HG03460 (cell line): ENCODE data around the gene SH3TC2.

ENCODE experiments used
- ATAC-seq: cut with Tn5 transposase; IDR thresholded peaks from one replicate; pipeline ENCODE4 v1.9.1; 2021; ENCODE audit not compliant: unreplicated experiment

SH3TC2 gene

DNA sequence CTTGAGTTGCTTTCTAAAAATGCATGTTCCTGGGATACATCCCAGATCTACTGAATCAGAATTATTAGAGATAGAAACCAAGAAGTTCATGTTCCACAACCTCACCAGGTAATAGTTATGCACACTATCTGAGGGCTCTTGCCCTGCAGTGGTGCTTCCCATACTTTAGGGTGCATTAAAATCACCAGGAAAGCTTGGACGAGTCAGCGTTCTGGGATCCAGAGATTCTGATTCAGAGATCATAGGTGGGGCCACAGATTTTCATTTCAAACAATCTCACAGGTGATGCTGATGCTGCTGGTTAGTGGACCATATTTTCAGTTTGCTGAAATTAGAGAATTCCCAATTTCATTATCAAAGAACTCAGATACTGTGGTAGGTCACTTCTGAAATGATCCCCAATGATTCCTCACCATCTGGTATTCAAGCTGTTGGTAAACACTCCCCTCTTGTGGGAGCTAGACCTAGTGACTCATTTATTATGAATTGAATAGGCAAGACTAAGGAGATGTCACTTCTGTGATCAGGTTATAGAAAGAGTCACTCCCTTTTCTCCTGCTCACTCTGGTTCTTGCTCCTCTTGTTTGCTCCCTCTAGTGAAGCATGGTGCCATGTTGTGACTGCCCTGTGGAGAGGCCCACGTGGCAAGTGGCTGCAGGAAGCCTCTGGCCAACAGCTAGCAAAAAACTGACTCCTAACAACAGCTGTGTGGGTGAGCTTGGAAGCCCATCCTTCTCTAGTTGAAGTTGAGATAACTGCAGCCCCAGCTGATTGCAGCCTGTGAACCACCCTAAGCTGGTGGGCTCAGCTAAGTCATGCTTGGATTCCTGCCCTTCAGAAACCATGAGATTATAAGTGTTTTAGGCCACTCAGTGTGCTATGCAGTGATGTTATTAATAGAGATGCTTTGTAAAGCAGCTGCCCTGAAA, 59.8 kb downstream of the SH3TC2 start:
- no peak for ATAC-seq

- no peak for ATAC-seq
These were observed 60.8 kb downstream of the SH3TC2 start for GRCh38 chr5:149002053-149002452.

- no peak for ATAC-seq
These were observed 61.7 kb downstream of the SH3TC2 start for GRCh38 chr5:149001162-149001561.

GRCh38 chr5:148999741-149000140, 63.1 kb downstream of the SH3TC2 start:
- no peak for ATAC-seq

GRCh38 chr5:148998174-148998797, 64.6 kb downstream of the SH3TC2 start:
- peak; percentile 71 for ATAC-seq

- no peak for ATAC-seq
These were observed 66.6 kb downstream of the SH3TC2 start for GRCh38 chr5:148996270-148996669.

GRCh38 chr5:148995791-148996190, 67.1 kb downstream of the SH3TC2 start:
- ATAC-seq = no peak

GRCh38 chr5:148993283-148993936, 69.5 kb downstream of the SH3TC2 start:
- no peak for ATAC-seq

DNA sequence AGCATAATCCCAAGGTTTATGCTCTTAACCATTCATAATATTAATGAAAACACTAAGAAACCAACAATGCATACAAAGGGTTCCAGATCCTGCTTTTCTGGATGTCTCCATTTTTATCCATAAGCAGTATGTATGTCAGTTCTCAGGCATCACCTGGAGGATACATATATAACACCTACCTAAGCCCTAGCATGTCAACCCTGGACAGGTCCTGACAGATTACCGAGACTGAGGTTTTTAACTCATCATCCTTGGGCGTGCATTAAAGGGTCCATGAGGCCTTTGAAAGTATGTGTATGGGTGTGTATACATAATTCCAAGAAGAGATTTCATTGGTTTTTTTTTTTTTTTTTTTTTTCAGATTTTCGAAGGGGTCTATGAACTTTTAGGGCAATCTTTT, 70.6 kb downstream of the SH3TC2 start:
- no peak for ATAC-seq

DNA sequence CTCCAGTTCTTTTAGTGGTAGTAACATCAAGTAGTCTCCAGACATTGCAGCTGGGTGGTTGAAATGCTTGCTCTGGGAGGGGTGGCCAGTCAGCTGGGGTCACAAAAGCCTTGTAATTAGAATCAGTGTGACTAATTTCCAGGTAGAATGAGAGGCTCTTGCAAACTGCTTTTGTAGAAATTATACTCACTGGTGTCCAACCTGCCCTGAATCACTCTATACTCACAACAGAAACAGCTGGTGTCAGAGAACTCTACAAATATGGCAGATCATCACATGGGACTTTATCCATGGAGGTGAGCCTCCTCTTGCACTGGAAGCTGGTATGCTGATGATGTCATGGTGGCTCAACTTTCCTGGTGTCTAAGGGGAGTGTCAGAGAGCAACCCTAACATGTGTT, 71.3 kb downstream of the SH3TC2 start:
- no peak for ATAC-seq

GRCh38 chr5:148990817-148991216, 72.0 kb downstream of the SH3TC2 start:
- no peak for ATAC-seq

DNA sequence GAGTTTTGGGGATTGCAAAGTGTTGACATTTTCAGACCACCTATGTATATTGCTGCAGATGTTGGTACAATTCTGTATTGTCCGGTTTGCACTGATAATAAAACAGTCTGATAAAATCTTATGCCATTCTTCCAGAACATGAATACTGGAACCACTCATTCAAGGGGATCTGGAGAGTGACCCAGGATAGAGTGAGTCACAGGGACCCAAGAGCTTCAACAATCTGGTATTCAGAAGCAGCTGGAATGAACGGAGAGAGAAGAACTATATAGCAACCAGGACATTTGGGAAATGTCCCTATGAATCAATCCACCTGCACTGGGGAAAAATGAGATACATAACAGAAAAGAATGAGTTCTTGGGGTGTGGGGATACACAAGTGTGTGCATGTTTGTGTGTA, 73.3 kb downstream of the SH3TC2 start:
- ATAC-seq = no peak

DNA sequence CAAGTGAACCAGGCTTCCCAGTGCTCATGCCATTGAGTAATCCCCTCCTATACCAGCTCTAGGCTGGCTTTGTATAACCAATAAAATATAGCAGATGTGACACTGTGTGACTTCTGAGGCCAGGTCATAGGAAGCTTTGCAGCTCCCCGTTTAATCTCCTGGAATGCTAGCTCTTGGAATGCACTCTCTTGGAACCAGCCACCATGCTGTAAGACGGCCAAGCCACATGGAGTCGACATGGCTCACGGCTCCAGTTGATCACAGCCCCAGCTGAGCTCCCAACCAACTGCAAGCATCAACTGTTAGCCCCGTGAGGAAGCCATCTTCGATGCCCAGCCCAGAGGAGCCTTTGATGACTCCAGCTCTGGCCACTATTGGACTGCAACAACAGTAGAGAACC, 74.5 kb downstream of the SH3TC2 start:
- no peak for ATAC-seq

GRCh38 chr5:148986636-148987035, 76.2 kb downstream of the SH3TC2 start:
- ATAC-seq = no peak

- ATAC-seq = no peak
These were observed 78.5 kb downstream of the SH3TC2 start for GRCh38 chr5:148984345-148984744.

DNA sequence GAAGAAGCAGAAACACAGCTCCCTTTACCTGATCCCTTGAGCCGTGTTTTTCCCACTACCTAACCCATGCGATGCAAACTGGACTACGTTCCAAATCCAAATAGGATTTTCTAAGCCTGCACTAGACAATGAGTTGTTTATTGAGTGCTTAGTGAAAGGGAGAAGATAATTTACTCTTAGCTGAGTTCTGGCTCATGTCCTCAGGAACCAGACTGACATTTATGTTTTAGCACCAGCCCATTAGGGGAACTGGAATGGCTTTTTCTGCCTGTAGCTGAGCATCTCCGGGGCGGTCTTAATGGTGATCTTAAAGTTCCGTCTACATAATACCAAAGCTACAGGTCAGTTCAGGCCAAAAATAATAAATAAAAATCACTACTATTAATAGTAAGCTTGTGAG, 81.5 kb downstream of the SH3TC2 start:
- ATAC-seq = no peak

- no peak for ATAC-seq
These were observed 82.1 kb downstream of the SH3TC2 start for GRCh38 chr5:148980731-148981130.

GRCh38 chr5:148979083-148979723, 83.7 kb downstream of the SH3TC2 start:
- no peak for ATAC-seq

DNA sequence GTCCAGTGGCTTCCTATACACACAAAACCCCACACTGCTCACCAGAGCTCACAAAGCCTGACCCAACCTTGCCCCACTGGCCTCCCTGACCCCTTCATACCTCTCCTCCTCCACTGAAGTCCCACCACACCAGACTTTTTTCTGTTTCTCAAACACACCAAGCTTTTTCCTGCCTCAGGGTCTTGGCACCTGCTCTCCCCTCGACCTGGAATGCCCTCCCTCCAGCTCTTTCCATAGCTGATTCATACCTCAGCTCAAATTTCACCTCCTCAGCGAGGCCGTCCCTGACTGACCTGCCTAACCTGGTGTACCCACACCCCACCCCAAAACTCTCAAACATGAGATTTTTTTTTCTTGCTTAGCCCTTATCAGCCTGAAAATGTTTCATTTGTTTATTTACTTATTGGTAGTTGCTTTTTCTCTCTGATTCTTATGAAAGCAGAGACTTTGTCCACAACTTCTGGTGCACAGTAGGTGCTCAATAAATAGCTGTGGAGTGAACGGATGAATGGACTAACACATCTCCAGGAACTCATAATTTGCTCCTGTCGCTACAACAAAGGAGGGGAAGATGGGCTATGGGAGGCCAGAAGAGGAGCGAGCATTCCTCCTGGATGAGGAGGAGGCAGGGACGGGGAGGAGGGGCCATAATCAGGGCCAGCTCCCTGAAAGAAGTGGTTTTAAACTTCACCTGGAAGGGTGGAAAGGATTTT, 84.3 kb downstream of the SH3TC2 start:
- no peak for ATAC-seq

DNA sequence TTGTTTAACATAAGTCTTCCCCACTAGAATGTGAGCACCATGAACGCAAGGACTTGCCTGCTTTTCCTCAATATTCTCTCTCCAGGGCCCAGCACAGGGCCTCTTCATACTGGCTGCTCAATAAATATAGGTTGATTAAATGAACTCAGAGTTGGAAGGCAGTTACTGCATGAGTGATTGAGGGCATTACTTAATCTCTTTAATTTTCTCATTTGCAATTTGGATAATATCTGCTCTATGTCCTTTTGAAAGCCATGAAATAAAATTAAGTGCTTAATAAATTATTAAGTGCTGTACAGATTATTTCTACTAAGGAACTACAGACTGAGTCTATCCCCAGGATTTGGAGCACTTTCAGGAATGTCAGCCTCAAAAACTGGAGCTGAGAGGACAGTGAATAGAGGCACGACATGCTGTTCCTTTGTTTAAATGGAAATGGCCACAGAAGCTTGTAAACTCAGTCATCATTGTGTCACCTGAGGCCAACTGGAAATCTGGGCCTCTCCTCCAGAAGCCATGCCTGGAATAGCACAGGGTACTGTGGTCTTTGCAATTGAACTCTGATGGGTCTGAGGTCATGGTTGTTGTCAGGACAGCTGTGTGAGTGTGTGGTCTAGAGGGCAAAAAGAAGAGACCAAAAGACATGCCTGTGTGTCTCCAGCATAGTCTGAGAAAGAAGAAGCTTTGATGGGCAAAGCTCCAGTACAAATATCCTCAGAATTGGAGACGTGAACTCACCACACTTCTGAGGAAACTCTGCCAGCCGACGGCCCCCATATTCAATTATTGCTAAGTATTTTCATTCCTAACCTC, 86.1 kb downstream of the SH3TC2 start:
- ATAC-seq = no peak
